Endothelial cell of umbilical vein (primary cell): ENCODE results near the gene DCHS1. TPM values are rescaled to one million over a fixed set of nuclear protein-coding genes. Genes with fewer than 3 reads are reported as not detected.

Source experiments
- BruUV-seq: library from RNA; stranded (reverse); fragments of 400-500 nt; replicated peaks from 2 replicates; lab custom pipeline; 2021; lab: Mats Ljungman, UMichigan
- CTCF ChIA-PET: fragments of 300-600, 350-600 bp; sonication (Branson Sonifier 250); formaldehyde crosslinking; loops from one replicate; lab custom pipeline; 2021; ENCODE audit warnings: antibody characterized with exemption, inconsistent platforms; lab: Charles Lee
- POLR2A ChIA-PET: fragments of 300-600, 350-600 bp; sonication (Branson Sonifier 250); formaldehyde crosslinking; loops from one replicate; lab custom pipeline; 2021; ENCODE audit warnings: antibody characterized with exemption, inconsistent platforms; lab: Charles Lee
- DNase-seq: peaks from one replicate; pipeline ENCODE4 v3.0.0-alpha.2; 2011; ENCODE audit warnings: low read depth, low spot score
- FAIRE-seq: peaks from 2 replicates; lab custom pipeline; 2011; peaks lifted over from hg19 to GRCh38; lab: Jason Lieb, UNC
- H2AFZ ChIP-seq: 2 replicates; pipeline ENCODE4 v1.6.0; 2012; ENCODE audit warnings: low read depth, low read length, control low read depth, inconsistent platforms
- H3K27ac ChIP-seq: 2 replicates; pipeline ENCODE4 v1.5.1; 2011; ENCODE audit warnings: low read depth, mild to moderate bottlenecking, control low read depth, low read length, moderate library complexity; ENCODE audit not compliant: insufficient read depth
- H3K27me3 ChIP-seq, 2 experiments: 2 replicates each; pipeline versions ENCODE4 v1.6.0 to v1.6.1; 2011; ENCODE audit warnings: low read length in 2 of 2, mixed read lengths in 1 of 2; ENCODE audit not compliant: control insufficient read depth in 2 of 2, insufficient read depth in 2 of 2
- H3K36me3 ChIP-seq, 2 experiments: 2 replicates in 1 of 2; 3 replicates in 1 of 2; pipeline ENCODE4 v1.5.1; 2011; ENCODE audit warnings: low read length in 2 of 2, mild to moderate bottlenecking in 1 of 2, moderate library complexity in 1 of 2; ENCODE audit not compliant: control insufficient read depth in 2 of 2, insufficient read depth in 2 of 2; ENCODE audit errors: extremely low read depth in 1 of 2
- H3K4me1 ChIP-seq: 3 replicates; pipeline ENCODE4 v1.5.1; 2011; ENCODE audit warnings: mild to moderate bottlenecking, low read length; ENCODE audit not compliant: control insufficient read depth, insufficient read depth; ENCODE audit errors: extremely low read depth
- H3K4me2 ChIP-seq: 2 replicates; pipeline ENCODE4 v1.6.1; 2011; ENCODE audit warnings: low read length, control low read depth, mixed read lengths; ENCODE audit not compliant: insufficient read depth
- H3K4me3 ChIP-seq, 3 experiments: fragments of 200-600 bp in 1 of 3; sonication (generic), shearing (Covaris generic) in 1 of 3; replicated peaks in 1 of 3; 2 replicates each; pipeline ENCODE4 v1.5.1; 2011 to 2016; ENCODE audit warnings: control low read depth in 3 of 3, low read length in 3 of 3, mild to moderate bottlenecking in 2 of 3, inconsistent platforms in 1 of 3, low read depth in 1 of 3, moderate library complexity in 1 of 3; ENCODE audit not compliant: insufficient read depth in 1 of 3
- H3K79me2 ChIP-seq: 2 replicates; pipeline ENCODE4 v1.6.0; 2012; ENCODE audit warnings: low read length, inconsistent platforms; ENCODE audit not compliant: control insufficient read depth, insufficient read depth
- H3K9ac ChIP-seq: replicated peaks from 2 replicates; pipeline ENCODE3; 2011; ENCODE audit warnings: low read length, control low read depth; ENCODE audit not compliant: insufficient read depth; ENCODE audit errors: extremely low read depth
- H3K9me1 ChIP-seq: replicated peaks from 3 replicates; pipeline ENCODE4 v1.6.0; 2011; ENCODE audit warnings: mild to moderate bottlenecking, low read length; ENCODE audit not compliant: control insufficient read depth, insufficient read depth; ENCODE audit errors: extremely low read depth
- H3K9me3 ChIP-seq: replicated peaks from 2 replicates; pipeline ENCODE4 v1.5.1; 2012; ENCODE audit warnings: low read length, inconsistent platforms; ENCODE audit not compliant: control insufficient read depth, insufficient read depth
- H4K20me1 ChIP-seq: replicated peaks from 2 replicates; pipeline ENCODE3; 2011; ENCODE audit warnings: mild to moderate bottlenecking, low read length; ENCODE audit not compliant: control insufficient read depth, insufficient read depth; ENCODE audit errors: extremely low read depth
- EZH2 ChIP-seq: IDR thresholded peaks from 2 replicates; pipeline ENCODE4 v1.6.1; 2012; ENCODE audit warnings: borderline replicate concordance, low read depth, mild to moderate bottlenecking, moderate library complexity, low read length, inconsistent platforms; ENCODE audit not compliant: severe bottlenecking
- FOS ChIP-seq: IDR thresholded peaks from 2 replicates; pipeline ENCODE4 v1.6.1; 2011; ENCODE audit warnings: mild to moderate bottlenecking, low read length, moderate library complexity, borderline replicate concordance; ENCODE audit not compliant: insufficient read depth
- GATA2 ChIP-seq: IDR thresholded peaks from 2 replicates; pipeline ENCODE4 v1.7.0; 2011; ENCODE audit warnings: low read depth, mild to moderate bottlenecking, moderate library complexity, mixed read lengths, low read length; ENCODE audit not compliant: insufficient read length, insufficient read depth
- JUN ChIP-seq: IDR thresholded peaks from 2 replicates; pipeline ENCODE4 v1.6.1; 2011; ENCODE audit warnings: borderline replicate concordance, low read depth; ENCODE audit not compliant: insufficient read length, insufficient read depth
- MYC ChIP-seq: IDR thresholded peaks from one replicate; pipeline ENCODE4 v1.6.1; 2011; ENCODE audit warnings: mild to moderate bottlenecking, low read depth, low read length
- POLR2A ChIP-seq: IDR thresholded peaks from 2 replicates; pipeline ENCODE4 v1.6.1; 2012; ENCODE audit warnings: low read depth, mild to moderate bottlenecking, control low read depth, low read length
- POLR2AphosphoS5 ChIP-seq: IDR thresholded peaks from 2 replicates; pipeline ENCODE4 v1.6.1; 2012; ENCODE audit warnings: low read depth, mild to moderate bottlenecking, control low read depth, low read length, moderate library complexity; ENCODE audit not compliant: insufficient read depth
- dilution Hi-C: fragments of 300-500 bp; cut with MboI; formaldehyde crosslinking; loops from one replicate; pipeline ENCODE4 v1.15.0; 2019; ENCODE audit warnings: low sequenced_read_pairs; ENCODE audit not compliant: extremely low pct_ligation_motif_present
- intact Hi-C: fragments of 100-400 bp; cut with micrococcal nuclease; formaldehyde crosslinking; loops from one replicate; pipeline ENCODE4 v1.10.0; 2022
- polyA plus RNA-seq, 4 experiments: library from polyadenylated mRNA; depleted of rRNA in 3 of 4; stranded (reverse) in 3 of 4; unstranded in 1 of 4; fragments of >200 nt; gene quantifications; 2 replicates each; pipeline versions ENCODE4 v1.2.1 to v1.2.3, GENCODE V29; 2011 to 2012; ENCODE audit warnings: missing spikeins in 1 of 4
- total RNA-seq: library from RNA; stranded (reverse); gene quantifications from 2 replicates; pipeline ENCODE4 v1.2.3, GENCODE V29; 2021
- TF ChIP-seq, protein P1 (sequence below): IDR thresholded peaks from 2 replicates; pipeline ENCODE4 v1.6.1; 2011; ENCODE audit not compliant: insufficient read depth, insufficient read length
- TF ChIP-seq, protein P2 (sequence below), 2 donors: IDR thresholded peaks; 1 replicate in 1 of 2; 2 replicates in 1 of 2; pipeline ENCODE4 v1.5.1; 2011; ENCODE audit warnings: low read length in 2 of 2, mild to moderate bottlenecking in 2 of 2, moderate library complexity in 2 of 2, control low read depth in 1 of 2, inconsistent platforms in 1 of 2, low read depth in 1 of 2; ENCODE audit not compliant: insufficient read depth in 1 of 2; ENCODE audit errors: extremely low read depth in 1 of 2

DCHS1 gene
- total and polyA plus RNA-seq, 2 donors (not counting 3 experiments of a cell fraction or from before 2014, with no cell fraction given): 56.2 to 73.0 TPM

- H2AFZ ChIP-seq: peak within 1 kb of the TSS; percentile 83
- dilution Hi-C loops: no loop called here
Measured at GRCh38 chr11:6603287-6604080, 52.1 kb downstream of the DCHS1 start, which contains the start of the genes ILK and RRP8. Gene ILK (plus strand): TSS chr11:6603774. CDS start chr11:6604272, 498 bp downstream. Gene RRP8 (minus strand): TSS chr11:6603616. CDS start chr11:6603502, 114 bp downstream.

More at GRCh38 chr11:6603287-6604080, 52.1 kb downstream of the DCHS1 start, which contains the start of the genes ILK and RRP8:
- no peaks in the 10 kb centered on the region for H3K27me3 ChIP-seq
- TF ChIP-seq FOS: no peak
- TF ChIP-seq, protein P1, sequence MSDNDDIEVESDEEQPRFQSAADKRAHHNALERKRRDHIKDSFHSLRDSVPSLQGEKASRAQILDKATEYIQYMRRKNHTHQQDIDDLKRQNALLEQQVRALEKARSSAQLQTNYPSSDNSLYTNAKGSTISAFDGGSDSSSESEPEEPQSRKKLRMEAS: peak; percentile 59
- TF ChIP-seq, protein P2, sequence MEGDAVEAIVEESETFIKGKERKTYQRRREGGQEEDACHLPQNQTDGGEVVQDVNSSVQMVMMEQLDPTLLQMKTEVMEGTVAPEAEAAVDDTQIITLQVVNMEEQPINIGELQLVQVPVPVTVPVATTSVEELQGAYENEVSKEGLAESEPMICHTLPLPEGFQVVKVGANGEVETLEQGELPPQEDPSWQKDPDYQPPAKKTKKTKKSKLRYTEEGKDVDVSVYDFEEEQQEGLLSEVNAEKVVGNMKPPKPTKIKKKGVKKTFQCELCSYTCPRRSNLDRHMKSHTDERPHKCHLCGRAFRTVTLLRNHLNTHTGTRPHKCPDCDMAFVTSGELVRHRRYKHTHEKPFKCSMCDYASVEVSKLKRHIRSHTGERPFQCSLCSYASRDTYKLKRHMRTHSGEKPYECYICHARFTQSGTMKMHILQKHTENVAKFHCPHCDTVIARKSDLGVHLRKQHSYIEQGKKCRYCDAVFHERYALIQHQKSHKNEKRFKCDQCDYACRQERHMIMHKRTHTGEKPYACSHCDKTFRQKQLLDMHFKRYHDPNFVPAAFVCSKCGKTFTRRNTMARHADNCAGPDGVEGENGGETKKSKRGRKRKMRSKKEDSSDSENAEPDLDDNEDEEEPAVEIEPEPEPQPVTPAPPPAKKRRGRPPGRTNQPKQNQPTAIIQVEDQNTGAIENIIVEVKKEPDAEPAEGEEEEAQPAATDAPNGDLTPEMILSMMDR (IDR thresholded peaks at IDR 0.05; ENCODE audit: extremely low read depth in 1 of 2, insufficient read depth in 1 of 2, low read depth in 1 of 2, low read length in 2 of 2): no peak
- peak; percentile 83 for TF ChIP-seq MYC
- no peak for TF ChIP-seq EZH2
- peak; percentile 87 for TF ChIP-seq POLR2A
- no peak for TF ChIP-seq GATA2
- TF ChIP-seq POLR2AphosphoS5: peak; percentile 98
- no peak for TF ChIP-seq JUN
- H3K4me3 ChIP-seq: peak within 1 kb of the TSS; percentile 62 to 97 (median 90)
- peaks cover 88% of the 10 kb centered on the region for H3K79me2 ChIP-seq
- H3K9me3 ChIP-seq: no peaks in the 10 kb centered on the region
- no TSS peak for BruUV-seq
- H3K9ac ChIP-seq: peak within 1 kb of the TSS; percentile 79
- ChIA-PET POLR2A (interaction anchor here (0.8 to 1.4 kb wide), 2 partner anchors 15 to 32 kb away, joined by 3 to 6 read pairs; partner anchors contain the start of gene TPP1), CTCF (interaction anchor here (0.6 to 7.7 kb wide), 23 partner anchors 9 to 225 kb away, joined by 3 to 122 read pairs (median 5); partner anchors contain the start of genes ARFIP2, MRPL17, TAF10 and TIMM10B)
- peaks cover 3% of the 10 kb centered on the region for H4K20me1 ChIP-seq
- H3K27ac ChIP-seq: peak within 1 kb of the TSS; percentile 83
- FAIRE-seq (peak; percentile 89), DNase-seq (peak; percentile 93)
- H3K36me3 ChIP-seq: peaks cover 26 to 28% of the 10 kb centered on the region in 2 experiments
- intact Hi-C loops: loop anchor here (1.0 to 2.0 kb wide), 8 partner anchors 9 to 281 kb away; partner anchors contain the start of genes MRPL17 and TAF10
- peak within 1 kb of the TSS; percentile 91 for H3K4me2 ChIP-seq
- no peaks in the 10 kb centered on the region for H3K9me1 ChIP-seq
- peaks cover 44% of the 10 kb centered on the region for H3K4me1 ChIP-seq
